Prostate gland (tissue), 2 donors: ENCODE results near the gene MYO5A. TPM values are rescaled to one million over a fixed set of nuclear protein-coding genes. Genes with fewer than 3 reads are reported as not detected.

ENCODE experiments used
- DNase-seq: peaks from one replicate; pipeline ENCODE4 v3.0.0-alpha.2; 2019; ENCODE audit warnings: low spot score
- H3K27ac ChIP-seq, 2 donors: fragments of 200-600 bp; sonication (generic); 2 replicates each; pipeline ENCODE4 v1.5.1; 2017 to 2019
- H3K27me3 ChIP-seq: fragments of 200-600 bp; sonication (generic); replicated peaks from 2 replicates; pipeline ENCODE4 v1.5.1; 2019; ENCODE audit not compliant: insufficient read depth
- H3K36me3 ChIP-seq, 2 donors: fragments of 200-600 bp; sonication (generic); 1 replicate in 1 of 2; 2 replicates in 1 of 2; pipeline versions ENCODE4 v1.5.1 to v1.8.1; 2017 to 2019
- H3K4me1 ChIP-seq: fragments of 200-600 bp; sonication (generic); replicated peaks from 2 replicates; pipeline ENCODE4 v1.5.1; 2019
- H3K4me3 ChIP-seq, 2 donors: fragments of 200-600 bp; sonication (generic); 2 replicates each; pipeline ENCODE4 v1.5.1; 2017 to 2019
- H3K9me3 ChIP-seq: fragments of 200-600 bp; sonication (generic); 2 replicates; pipeline ENCODE4 v1.5.1; 2017
- CTCF ChIP-seq, 4 experiments: fragments of 200-600 bp in 2 of 4; fragments of 450-650 bp in 2 of 4; sonication (generic) in 2 of 4; IDR thresholded peaks; 1 replicate in 3 of 4; 2 replicates in 1 of 4; pipeline ENCODE4 v1.5.1; 2016 to 2019; ENCODE audit warnings: antibody characterized with exemption in 4 of 4, mild to moderate bottlenecking in 2 of 4, moderate library complexity in 2 of 4
- POLR2A ChIP-seq: fragments of 450-650 bp; IDR thresholded peaks from one replicate; pipeline ENCODE4 v1.6.1; 2016; ENCODE audit warnings: antibody characterized with exemption, mild to moderate bottlenecking
- POLR2AphosphoS5 ChIP-seq: sonication (generic); formaldehyde crosslinking; IDR thresholded peaks from one replicate; pipeline ENCODE4 v1.6.1; 2017; ENCODE audit warnings: antibody characterized with exemption
- WGBS: methylation state at CpG from one replicate; pipeline ENCODE4 v1.1.5; 2018; 5-methylcytosine and 5-hydroxymethylcytosine counted together
- intact Hi-C: fragments of 100-400 bp; cut with DNase I; formaldehyde crosslinking; loops from one replicate; pipeline ENCODE4 v1.14.2; 2022
- total RNA-seq, 2 donors: library from RNA; depleted of rRNA; stranded (reverse); fragments of >200 nt; gene quantifications; one replicate each; pipeline ENCODE4 v1.1.0, GENCODE V29; 2016

The MYO5A gene
- total RNA-seq, 2 donors from 2014 or later: 24.9 to 41.9 TPM

DNA sequence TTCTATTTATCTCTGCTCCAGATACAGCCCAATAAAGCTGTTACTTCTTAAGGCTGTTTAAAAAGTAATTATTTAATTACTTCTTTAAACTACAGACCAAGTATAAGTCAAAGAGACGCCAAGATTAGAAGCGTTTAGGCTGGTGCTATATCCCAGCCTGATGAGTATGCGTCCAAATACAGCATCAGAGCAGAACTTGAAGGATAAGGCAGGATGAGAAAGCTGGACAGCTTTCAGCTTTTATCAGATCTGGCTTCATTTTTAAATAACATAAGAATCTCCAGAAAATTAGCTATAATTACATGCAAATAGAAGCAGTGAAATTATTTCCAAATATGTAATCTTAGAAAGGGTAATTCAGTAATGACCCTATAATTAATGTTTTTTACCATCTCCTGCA, 122.8 kb downstream of the MYO5A start:
- Histone ChIP-seq H3K9me3 (no peaks in the 10 kb centered on the region), H3K27me3 (no peaks in the 10 kb centered on the region), H3K4me1 (no peaks in the 10 kb centered on the region), H3K36me3 (no peaks in the 10 kb centered on the region), H3K27ac (no peak overlapping the region), H3K4me3 (no peak overlapping the region)
- intact Hi-C loops: no loop called here
- TF ChIP-seq POLR2A (no peak), CTCF (IDR thresholded peaks at IDR 0.05) (no peak), POLR2AphosphoS5 (no peak)
- 50% methylated on average over 3 of the region's 3 CpGs for WGBS
- no peak for DNase-seq

- Histone ChIP-seq H3K4me1 (no peaks in the 10 kb centered on the region), H3K27ac (no peak overlapping the region), H3K9me3 (no peaks in the 10 kb centered on the region), H3K27me3 (no peaks in the 10 kb centered on the region), H3K4me3 (no peak overlapping the region), H3K36me3 (no peaks in the 10 kb centered on the region)
- WGBS: 59% methylated on average over 5 of the region's 5 CpGs
- intact Hi-C loops: no loop called here
- no peak for DNase-seq
- TF ChIP-seq POLR2A (no peak), POLR2AphosphoS5 (no peak), CTCF (IDR thresholded peaks at IDR 0.05) (no peak)
Observed at GRCh38 chr15:52397118-52397517, 131.6 kb downstream of the MYO5A start.

GRCh38 chr15:52394118-52394517, 134.6 kb downstream of the MYO5A start:
- no peaks in the 10 kb centered on the region for H3K36me3 ChIP-seq
- 59% methylated on average over 3 of the region's 3 CpGs for WGBS
- no peaks in the 10 kb centered on the region for H3K4me1 ChIP-seq
- no peak overlapping the region for H3K4me3 ChIP-seq
- TF ChIP-seq CTCF (IDR thresholded peaks at IDR 0.05) (no peak), POLR2AphosphoS5 (no peak), POLR2A (no peak)
- intact Hi-C loops: no loop called here
- H3K27me3 ChIP-seq: no peaks in the 10 kb centered on the region
- DNase-seq: no peak
- H3K9me3 ChIP-seq: no peaks in the 10 kb centered on the region
- no peak overlapping the region for H3K27ac ChIP-seq

- H3K27me3 ChIP-seq: no peaks in the 10 kb centered on the region
- no peaks in the 10 kb centered on the region for H3K4me1 ChIP-seq
- H3K4me3 ChIP-seq: no peak overlapping the region
- intact Hi-C loops: no loop called here
- WGBS: 79% methylated on average over 6 of the region's 6 CpGs
- no peak for TF ChIP-seq CTCF (IDR thresholded peaks at IDR 0.05)
- no peak for DNase-seq
- H3K9me3 ChIP-seq: no peaks in the 10 kb centered on the region
- no peak overlapping the region for H3K27ac ChIP-seq
- no peaks in the 10 kb centered on the region for H3K36me3 ChIP-seq
Observed at GRCh38 chr15:52392008-52392687, 136.5 kb downstream of the MYO5A start.

GRCh38 chr15:52391069-52391468, 137.6 kb downstream of the MYO5A start:
- Histone ChIP-seq H3K27ac (no peak overlapping the region), H3K27me3 (no peaks in the 10 kb centered on the region), H3K4me1 (no peaks in the 10 kb centered on the region), H3K4me3 (no peak overlapping the region), H3K9me3 (no peaks in the 10 kb centered on the region), H3K36me3 (no peaks in the 10 kb centered on the region)
- TF ChIP-seq POLR2AphosphoS5 (no peak), CTCF (IDR thresholded peaks at IDR 0.05) (no peak), POLR2A (no peak)
- DNase-seq: no peak
- WGBS: 95% methylated on average over 4 of the region's 4 CpGs
- intact Hi-C loops: no loop called here
